Measurements from ENCODE around the gene KATNB1. TPM values are rescaled to one million over a fixed set of nuclear protein-coding genes. Genes with fewer than 3 reads are reported as not detected.

Gene KATNB1
- polyA plus RNA-seq, 4 donors, result 9.6 to 19.3 (median 12.1) TPM

- H3K27ac ChIP-seq (ENCODE audit: low read depth in 1 of 3, low read length in 2 of 3), result peak overlapping the region; percentile 46 to 94 (median 84)
- FAIRE-seq (no peak), DNase-seq (no peak)
- H3K9me3 ChIP-seq (ENCODE audit: control insufficient read depth in 2 of 2, insufficient read depth in 1 of 2, low read depth in 1 of 2, low read length in 1 of 2), result no peaks in the 10 kb centered on the region
- no peaks in the 10 kb centered on the region for H3K27me3 ChIP-seq (ENCODE audit: control insufficient read depth in 3 of 3, insufficient read depth in 3 of 3, low read length in 3 of 3)
- peaks cover 0 to 12% (median 0%) of the 10 kb centered on the region in 3 donors for H3K36me3 ChIP-seq (ENCODE audit: control insufficient read depth in 3 of 3, insufficient read depth in 2 of 3, low read depth in 1 of 3, low read length in 3 of 3)
- WGBS, 3 donors, result 40 to 50% (median 46%) methylated on average over 19 to 20 of the region's 20 CpGs
- H3K4me3 ChIP-seq (ENCODE audit: low read depth in 1 of 3, low read length in 3 of 3), result peak overlapping the region; percentile 59 to 62 (median 59)
- peaks cover 0 to 19% (median 1%) of the 10 kb centered on the region in 3 donors for H3K4me1 ChIP-seq (ENCODE audit: control insufficient read depth in 3 of 3, insufficient read depth in 2 of 3, low read depth in 1 of 3, low read length in 2 of 3)
Measured at GRCh38 chr16:57734308-57734924, 1.2 kb upstream of the KATNB1 start.

DNA sequence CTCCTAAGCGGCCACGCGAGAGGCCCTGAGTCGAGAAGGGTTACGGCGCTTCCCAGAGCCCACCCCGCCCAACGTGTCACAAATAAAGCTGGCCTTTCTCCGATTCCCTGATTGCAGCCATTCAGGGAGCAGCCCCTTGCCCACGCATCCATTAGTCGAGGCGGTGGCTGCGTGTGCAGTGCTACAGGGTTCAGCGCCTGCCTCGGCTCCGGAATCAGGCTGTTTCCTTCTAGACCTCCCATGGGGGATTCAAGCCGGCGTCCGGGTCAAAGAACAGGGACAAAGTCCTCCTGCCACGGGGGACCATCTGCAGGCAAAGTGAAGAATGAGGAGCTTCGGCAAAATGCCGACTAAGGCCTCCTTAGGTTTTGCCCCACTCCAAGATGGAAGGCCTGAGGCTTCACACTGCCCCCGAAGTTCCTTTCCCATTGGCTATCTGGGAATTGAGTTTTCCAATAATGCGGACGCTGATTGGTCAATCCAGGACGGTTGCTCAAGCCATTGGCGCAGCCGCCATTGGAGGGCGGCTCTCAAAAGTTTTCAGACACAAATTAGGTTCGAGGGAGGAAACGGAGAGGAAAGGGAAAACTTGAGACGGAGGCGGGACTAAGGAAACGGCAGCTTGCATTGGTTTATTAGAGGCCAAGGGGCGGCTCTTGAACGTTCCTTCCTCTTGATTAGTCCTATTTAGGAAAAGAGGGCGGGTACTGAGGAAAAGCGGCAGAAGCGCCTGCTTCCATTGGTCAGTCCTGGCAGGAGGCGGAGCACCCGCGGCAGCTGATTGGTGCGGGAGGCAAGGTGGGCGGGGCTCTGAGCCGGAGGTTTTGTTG lies 430 bp upstream of the KATNB1 start:
- peak overlapping the region; percentile 59 to 88 (median 81) for H3K4me3 ChIP-seq (ENCODE audit: low read depth in 1 of 3, low read length in 3 of 3)
- 0% methylated on average over 45 of the region's 45 CpGs for WGBS, 3 donors

GRCh38 chr16:57736419-57737351 lies 1.1 kb downstream of the KATNB1 start:
- 9 to 13% (median 12%) methylated on average over 23 of the region's 23 CpGs for WGBS, 3 donors
- peak overlapping the region in 2 of 3 donors; percentile 55 to 88 for H3K4me3 ChIP-seq (ENCODE audit: low read depth in 1 of 3, low read length in 3 of 3)

More for the DNA sequence above, 430 bp upstream of the KATNB1 start:
- Histone ChIP-seq H3K27me3 (ENCODE audit: control insufficient read depth in 3 of 3, insufficient read depth in 3 of 3, low read length in 3 of 3) (no peaks in the 10 kb centered on the region), H3K36me3 (ENCODE audit: control insufficient read depth in 3 of 3, insufficient read depth in 2 of 3, low read depth in 1 of 3, low read length in 3 of 3) (peaks cover 0 to 19% (median 0%) of the 10 kb centered on the region in 3 donors), H3K4me1 (ENCODE audit: control insufficient read depth in 3 of 3, insufficient read depth in 2 of 3, low read depth in 1 of 3, low read length in 2 of 3) (peaks cover 0 to 19% (median 1%) of the 10 kb centered on the region in 3 donors), H3K27ac (ENCODE audit: low read depth in 1 of 3, low read length in 2 of 3) (peak overlapping the region; percentile 46 to 94 (median 84)), H3K9me3 (ENCODE audit: control insufficient read depth in 2 of 2, insufficient read depth in 1 of 2, low read depth in 1 of 2, low read length in 1 of 2) (no peaks in the 10 kb centered on the region)
- DNase-seq (peak; percentile 100), FAIRE-seq (peak; percentile 98)

DNA sequence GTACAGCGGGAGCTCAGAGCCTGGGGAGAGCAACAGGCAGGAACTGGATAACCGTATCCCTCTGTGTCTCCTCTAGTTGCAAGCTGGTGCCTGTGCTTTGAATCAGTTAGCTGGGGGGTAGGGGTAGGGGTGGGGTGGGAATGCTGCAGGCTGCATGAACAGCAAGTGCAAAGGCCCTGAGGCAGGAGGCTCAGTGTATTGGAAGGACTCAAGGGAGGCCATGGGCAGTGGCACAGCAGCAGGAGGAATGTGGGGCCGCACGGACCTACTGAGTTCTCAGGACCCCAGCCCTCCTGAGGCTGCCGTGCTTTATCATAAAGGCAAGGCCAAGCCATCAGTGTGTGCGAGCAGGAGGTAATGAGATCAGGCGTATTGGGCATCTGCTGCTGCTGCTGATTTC lies 3.3 kb downstream of the KATNB1 start:
- Histone ChIP-seq H3K36me3 (ENCODE audit: control insufficient read depth in 3 of 3, insufficient read depth in 2 of 3, low read depth in 1 of 3, low read length in 3 of 3) (peaks cover 0 to 46% (median 0%) of the 10 kb centered on the region in 3 donors), H3K27me3 (ENCODE audit: control insufficient read depth in 3 of 3, insufficient read depth in 3 of 3, low read length in 3 of 3) (no peaks in the 10 kb centered on the region), H3K9me3 (ENCODE audit: control insufficient read depth in 2 of 2, insufficient read depth in 1 of 2, low read depth in 1 of 2, low read length in 1 of 2) (no peaks in the 10 kb centered on the region), H3K4me1 (ENCODE audit: control insufficient read depth in 3 of 3, insufficient read depth in 2 of 3, low read depth in 1 of 3, low read length in 2 of 3) (peaks cover 0 to 19% (median 1%) of the 10 kb centered on the region in 3 donors), H3K4me3 (ENCODE audit: low read depth in 1 of 3, low read length in 3 of 3) (no peak overlapping the region), H3K27ac (ENCODE audit: low read depth in 1 of 3, low read length in 2 of 3) (no peak overlapping the region)
- no peak for FAIRE-seq
- DNase-seq, result no peak
- 95 to 99% (median 99%) methylated on average over 7 of the region's 7 CpGs for WGBS, 3 donors

More at GRCh38 chr16:57736419-57737351, 1.1 kb downstream of the KATNB1 start:
- Histone ChIP-seq H3K36me3 (ENCODE audit: control insufficient read depth in 3 of 3, insufficient read depth in 2 of 3, low read depth in 1 of 3, low read length in 3 of 3) (peaks cover 0 to 31% (median 0%) of the 10 kb centered on the region in 3 donors), H3K9me3 (ENCODE audit: control insufficient read depth in 2 of 2, insufficient read depth in 1 of 2, low read depth in 1 of 2, low read length in 1 of 2) (no peaks in the 10 kb centered on the region), H3K4me1 (ENCODE audit: control insufficient read depth in 3 of 3, insufficient read depth in 2 of 3, low read depth in 1 of 3, low read length in 2 of 3) (peaks cover 0 to 19% (median 1%) of the 10 kb centered on the region in 3 donors), H3K27ac (ENCODE audit: low read depth in 1 of 3, low read length in 2 of 3) (peak overlapping the region in 2 of 3 donors; percentile 88 to 91), H3K27me3 (ENCODE audit: control insufficient read depth in 3 of 3, insufficient read depth in 3 of 3, low read length in 3 of 3) (no peaks in the 10 kb centered on the region)
- FAIRE-seq (no peak), DNase-seq (peak; percentile 58 to 88)

DNA sequence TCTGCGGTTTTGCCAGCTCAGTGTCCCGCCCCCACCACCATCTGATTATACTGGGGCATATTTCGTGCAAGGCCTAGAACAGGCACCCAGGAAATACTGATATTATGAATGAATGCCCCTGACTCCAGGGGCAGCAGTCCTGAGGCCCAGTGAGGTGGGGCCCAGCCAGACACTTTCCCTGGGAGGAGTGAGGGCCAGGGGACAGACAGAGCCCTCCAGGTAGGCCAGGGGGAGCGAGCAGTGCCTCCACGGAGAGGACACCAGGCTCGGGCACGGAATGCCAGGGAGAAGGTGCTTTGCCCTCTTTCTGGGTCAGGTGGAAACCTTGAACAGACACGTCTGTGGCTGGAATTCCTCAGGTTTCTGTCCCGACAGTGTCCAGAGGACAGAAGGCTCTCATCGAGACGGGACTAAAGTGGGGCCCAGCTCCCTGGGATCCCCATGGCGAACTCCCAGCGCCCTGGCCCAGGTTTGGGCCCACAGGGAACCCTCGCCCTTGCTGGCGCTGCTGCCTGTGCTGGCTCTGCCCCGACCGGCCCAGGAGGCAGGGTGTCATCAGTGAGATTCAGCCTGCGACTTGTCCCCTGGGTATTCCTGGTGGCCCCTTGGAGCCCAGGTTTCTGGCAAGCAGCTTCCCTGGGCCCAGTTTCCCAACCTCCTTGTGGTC lies 4.3 kb downstream of the KATNB1 start:
- Histone ChIP-seq H3K27me3 (ENCODE audit: control insufficient read depth in 3 of 3, insufficient read depth in 3 of 3, low read length in 3 of 3) (no peaks in the 10 kb centered on the region), H3K36me3 (ENCODE audit: control insufficient read depth in 3 of 3, insufficient read depth in 2 of 3, low read depth in 1 of 3, low read length in 3 of 3) (peaks cover 0 to 57% (median 0%) of the 10 kb centered on the region in 3 donors), H3K27ac (ENCODE audit: low read depth in 1 of 3, low read length in 2 of 3) (no peak overlapping the region), H3K9me3 (ENCODE audit: control insufficient read depth in 2 of 2, insufficient read depth in 1 of 2, low read depth in 1 of 2, low read length in 1 of 2) (no peaks in the 10 kb centered on the region), H3K4me1 (ENCODE audit: control insufficient read depth in 3 of 3, insufficient read depth in 2 of 3, low read depth in 1 of 3, low read length in 2 of 3) (peaks cover 0 to 14% (median 0%) of the 10 kb centered on the region in 3 donors), H3K4me3 (ENCODE audit: low read depth in 1 of 3, low read length in 3 of 3) (no peak overlapping the region)
- WGBS, 3 donors, result 95 to 96% (median 95%) methylated on average over 17 to 18 of the region's 18 CpGs
- no peak for DNase-seq
- FAIRE-seq, result no peak

DNA sequence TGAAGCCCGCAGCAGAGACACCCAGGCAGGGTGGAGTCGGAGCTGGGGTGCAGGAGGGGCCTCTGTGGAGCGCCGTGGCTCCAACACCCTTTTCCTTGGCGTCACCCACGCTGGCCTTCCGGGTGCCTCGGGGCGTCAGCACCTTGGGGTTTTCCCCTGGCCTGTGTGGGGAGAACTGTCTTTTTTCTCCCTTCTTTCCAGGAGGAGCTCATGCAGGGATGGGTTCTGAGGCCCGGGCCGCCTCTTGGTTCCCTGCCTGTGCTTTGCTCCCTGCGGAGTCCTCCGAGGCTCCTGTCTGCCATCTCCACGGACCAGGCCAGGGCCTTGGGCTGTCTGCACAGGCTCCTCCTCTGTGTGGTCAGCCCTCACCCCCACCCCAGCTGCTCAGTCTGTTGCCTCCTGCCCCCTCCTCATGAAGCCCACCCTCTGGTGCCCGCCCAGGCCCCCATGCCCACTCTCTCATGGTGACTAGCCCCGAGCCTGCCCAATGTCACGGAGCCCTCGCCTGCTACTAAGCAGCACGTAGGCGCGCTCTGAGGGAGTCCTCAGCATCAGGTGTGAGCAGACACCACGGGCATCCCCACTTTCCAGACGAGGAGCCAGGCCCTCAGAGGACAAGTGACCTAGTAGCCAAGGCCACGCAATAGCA lies 5.0 kb downstream of the KATNB1 start:
- Histone ChIP-seq H3K9me3 (ENCODE audit: control insufficient read depth in 2 of 2, insufficient read depth in 1 of 2, low read depth in 1 of 2, low read length in 1 of 2) (no peaks in the 10 kb centered on the region), H3K27me3 (ENCODE audit: control insufficient read depth in 3 of 3, insufficient read depth in 3 of 3, low read length in 3 of 3) (no peaks in the 10 kb centered on the region), H3K4me3 (ENCODE audit: low read depth in 1 of 3, low read length in 3 of 3) (no peak overlapping the region), H3K4me1 (ENCODE audit: control insufficient read depth in 3 of 3, insufficient read depth in 2 of 3, low read depth in 1 of 3, low read length in 2 of 3) (peaks cover 0 to 14% (median 0%) of the 10 kb centered on the region in 3 donors), H3K27ac (ENCODE audit: low read depth in 1 of 3, low read length in 2 of 3) (no peak overlapping the region), H3K36me3 (ENCODE audit: control insufficient read depth in 3 of 3, insufficient read depth in 2 of 3, low read depth in 1 of 3, low read length in 3 of 3) (peaks cover 0 to 59% (median 0%) of the 10 kb centered on the region in 3 donors)
- no peak for FAIRE-seq
- DNase-seq, result no peak
- WGBS, 3 donors, result 91 to 93% (median 92%) methylated on average over 24 of the region's 24 CpGs

GRCh38 chr16:57741660-57742191 lies 6.2 kb downstream of the KATNB1 start:
- H3K4me3 ChIP-seq (ENCODE audit: low read depth in 1 of 3, low read length in 3 of 3), result no peak overlapping the region
- no peak for DNase-seq
- no peak overlapping the region for H3K27ac ChIP-seq (ENCODE audit: low read depth in 1 of 3, low read length in 2 of 3)
- 93 to 97% (median 94%) methylated on average over 15 to 16 of the region's 16 CpGs for WGBS, 3 donors
- H3K9me3 ChIP-seq (ENCODE audit: control insufficient read depth in 2 of 2, insufficient read depth in 1 of 2, low read depth in 1 of 2, low read length in 1 of 2), result no peaks in the 10 kb centered on the region
- peaks cover 0 to 8% (median 0%) of the 10 kb centered on the region in 3 donors for H3K4me1 ChIP-seq (ENCODE audit: control insufficient read depth in 3 of 3, insufficient read depth in 2 of 3, low read depth in 1 of 3, low read length in 2 of 3)
- no peak for FAIRE-seq
- H3K36me3 ChIP-seq (ENCODE audit: control insufficient read depth in 3 of 3, insufficient read depth in 2 of 3, low read depth in 1 of 3, low read length in 3 of 3), result peaks cover 0 to 59% (median 0%) of the 10 kb centered on the region in 3 donors
- H3K27me3 ChIP-seq (ENCODE audit: control insufficient read depth in 3 of 3, insufficient read depth in 3 of 3, low read length in 3 of 3), result no peaks in the 10 kb centered on the region
